Fibroblast of skin of back (primary cell): ENCODE measurements around the gene XRCC6.
"Not testable (repeated sequence)": the region's sequence is repeated elsewhere in the genome, so short reads cannot be mapped to it uniquely, and the experiment has no call there.

Experiments used
- DNase-seq: peaks from one replicate; pipeline ENCODE4 v3.0.0-alpha.2; 2013

Gene XRCC6

DNA sequence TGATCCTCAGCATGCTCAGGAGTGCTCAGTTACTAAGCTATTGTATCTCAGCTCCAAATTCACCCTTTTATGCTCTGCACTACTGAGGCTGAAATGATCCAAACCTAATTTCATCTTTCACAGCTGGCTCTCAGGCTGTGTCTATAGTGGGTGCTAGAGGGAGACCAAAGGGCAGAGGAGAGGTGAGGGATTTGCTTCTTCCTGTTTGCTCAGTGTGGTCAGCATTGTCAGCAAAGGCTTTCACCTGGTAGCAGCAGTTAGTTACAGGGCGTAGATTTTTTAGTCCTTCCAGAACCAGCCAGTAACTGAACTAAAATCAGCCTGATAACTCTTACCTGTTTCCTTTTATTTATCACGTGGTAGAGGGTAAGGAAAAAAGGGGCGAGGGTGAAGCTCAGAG, 33.2 kb downstream of the XRCC6 start:
- no peak for DNase-seq

DNA sequence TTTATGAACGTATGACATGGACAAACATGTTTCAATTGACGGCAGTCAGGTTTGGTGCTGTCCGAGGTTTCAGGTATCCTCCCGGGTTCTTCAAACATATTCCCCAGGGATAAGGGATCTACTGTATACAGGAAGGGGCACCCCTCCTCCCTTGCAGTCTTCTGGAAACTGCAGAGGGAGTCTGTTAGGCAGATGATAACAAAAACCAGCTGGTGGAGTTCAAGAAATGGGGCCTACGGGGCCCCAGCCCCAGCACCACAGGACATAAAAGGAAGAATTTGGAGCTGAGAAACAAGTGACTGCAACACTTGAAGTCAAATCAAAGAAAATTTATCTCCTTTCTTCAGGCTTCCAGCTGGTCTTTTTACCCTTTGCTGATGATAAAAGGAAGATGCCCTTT, 35.5 kb downstream of the XRCC6 start:
- DNase-seq = no peak

DNA sequence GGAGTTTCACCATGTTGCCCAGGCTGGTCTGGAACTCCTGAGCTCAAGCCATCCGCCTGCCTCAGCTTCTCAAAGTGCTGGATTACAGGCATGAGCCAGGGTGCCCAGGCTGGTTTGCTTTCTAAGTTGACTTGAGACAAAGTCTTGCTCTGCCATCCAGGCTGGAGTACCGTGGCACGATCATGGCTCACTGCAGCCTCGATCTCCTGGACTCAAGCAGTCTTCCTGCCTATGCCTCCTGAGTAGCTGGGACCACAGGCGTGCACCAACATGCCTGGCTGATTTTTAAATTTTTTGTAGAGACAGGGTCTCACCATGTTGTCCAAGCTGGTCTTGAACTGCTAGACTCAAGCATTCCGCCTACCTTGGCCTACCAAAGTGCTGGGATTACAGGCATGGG, 36.6 kb downstream of the XRCC6 start:
- no peak for DNase-seq

GRCh38 chr22:41658869-41659268, 37.8 kb downstream of the XRCC6 start:
- no peak for DNase-seq

- no peak for DNase-seq
These were observed 38.8 kb downstream of the XRCC6 start for GRCh38 chr22:41659941-41660340.

- no peak for DNase-seq
These were observed 39.3 kb downstream of the XRCC6 start for GRCh38 chr22:41660416-41660815.

- DNase-seq = no peak
These were observed 40.0 kb downstream of the XRCC6 start for GRCh38 chr22:41661088-41661487.

GRCh38 chr22:41661713-41662112, 40.6 kb downstream of the XRCC6 start:
- no peak for DNase-seq

GRCh38 chr22:41663594-41663993, 42.5 kb downstream of the XRCC6 start:
- not testable (repeated sequence) for DNase-seq

DNA sequence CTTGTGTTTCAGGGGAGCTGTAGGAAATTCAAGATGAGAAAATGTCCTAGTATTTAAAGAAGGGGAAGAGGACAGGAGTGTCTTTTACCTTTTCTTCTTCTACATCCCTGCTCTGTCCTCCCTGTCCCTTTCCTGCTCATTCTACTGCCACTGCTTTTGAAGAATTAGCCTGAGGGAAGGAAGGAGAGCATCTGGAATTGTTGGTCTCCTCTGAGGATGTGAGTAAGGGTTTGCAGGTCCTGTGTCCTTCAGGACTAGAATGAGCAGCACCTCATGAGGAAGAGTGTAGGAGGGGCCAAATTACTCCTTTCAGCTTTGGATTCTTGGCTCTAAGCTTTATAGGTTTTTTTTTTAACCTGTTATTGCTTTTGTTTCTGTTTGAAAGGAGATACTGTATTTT, 43.4 kb downstream of the XRCC6 start:
- no peak for DNase-seq

- no peak for DNase-seq
These were observed 43.9 kb downstream of the XRCC6 start for GRCh38 chr22:41664951-41665350.

- DNase-seq = peak; percentile 92
These were observed 48.1 kb downstream of the XRCC6 start for GRCh38 chr22:41668971-41669911.

GRCh38 chr22:41672096-41672495, 51.0 kb downstream of the XRCC6 start:
- peak; percentile 69 for DNase-seq

DNA sequence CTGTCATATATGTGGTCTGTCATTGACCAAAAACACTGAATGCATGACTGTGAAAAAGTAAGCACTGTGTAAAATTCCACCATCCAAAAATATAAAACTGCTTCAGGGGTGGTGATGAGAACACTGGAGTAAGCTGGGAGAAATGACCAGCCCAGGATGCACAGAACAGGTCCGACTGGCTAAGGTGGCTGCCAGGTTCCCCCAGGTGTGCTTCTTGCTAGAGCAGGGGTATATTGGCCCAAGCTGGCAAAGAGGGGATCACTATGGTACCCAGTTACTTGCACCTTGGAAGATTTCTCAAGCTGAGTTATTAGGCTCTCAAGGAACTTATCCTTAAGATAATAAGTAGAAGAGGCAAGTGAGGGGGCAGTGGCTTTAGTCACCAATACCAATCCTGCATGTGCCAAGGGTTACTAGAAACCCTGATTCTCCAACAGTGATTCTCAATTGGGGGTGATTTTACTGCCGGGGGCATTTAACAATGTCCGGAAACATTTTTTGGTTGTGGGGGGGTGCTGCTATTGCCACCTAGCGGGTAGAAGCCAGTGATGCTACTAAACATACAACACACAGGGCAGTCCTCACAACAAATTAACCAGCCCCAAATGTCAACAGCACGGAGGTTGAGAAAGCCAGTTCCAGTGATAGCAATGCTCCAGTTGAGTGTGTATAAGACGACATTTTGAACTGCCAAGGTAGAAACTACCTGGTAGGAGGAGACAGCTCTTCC, 51.9 kb downstream of the XRCC6 start:
- DNase-seq = no peak

DNA sequence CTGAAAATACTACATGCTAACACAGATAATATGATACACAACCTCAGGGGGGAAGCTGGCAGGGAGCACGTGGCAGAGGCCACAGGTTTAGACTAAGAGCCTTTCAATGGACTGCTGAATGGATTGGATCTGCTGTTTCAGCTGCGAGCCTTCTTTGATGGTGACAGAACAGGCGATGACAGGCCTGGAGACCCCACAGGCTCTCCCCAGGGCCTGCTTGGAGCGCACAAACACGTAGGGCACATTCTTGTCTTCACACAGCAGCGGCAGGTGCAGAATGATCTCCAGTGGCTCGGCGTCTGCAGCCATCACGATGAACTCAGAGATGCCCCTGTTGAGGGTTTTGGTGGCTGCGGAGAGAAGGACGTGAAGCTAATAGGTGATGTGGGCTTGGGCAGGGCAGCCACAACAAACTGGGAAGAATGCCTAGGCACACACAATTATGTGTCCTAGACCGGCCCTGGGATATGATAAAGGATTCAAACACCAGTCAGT, 53.8 kb downstream of the XRCC6 start:
- no peak for DNase-seq

GRCh38 chr22:41676134-41676533, 55.0 kb downstream of the XRCC6 start:
- no peak for DNase-seq

DNA sequence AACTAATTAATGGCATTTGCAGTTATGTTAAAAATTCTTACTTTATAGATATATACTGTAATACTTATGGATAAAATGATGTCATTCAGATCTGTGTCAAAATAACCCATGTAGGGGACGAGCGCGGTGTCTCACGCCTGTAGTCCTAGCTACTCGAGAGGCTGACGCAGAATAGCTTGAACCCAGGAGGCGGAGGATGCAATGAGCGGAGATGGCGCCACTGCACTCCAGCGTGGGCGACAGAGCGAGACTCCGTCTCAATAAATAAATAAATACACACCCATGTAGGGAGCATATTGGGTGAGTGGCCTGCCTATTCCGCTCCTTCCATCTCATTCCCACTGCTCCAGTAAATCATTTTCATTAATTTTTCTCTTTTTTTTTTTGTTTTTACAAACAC, 60.5 kb downstream of the XRCC6 start:
- DNase-seq = no peak

- DNase-seq = peak; percentile 80
These were observed 61.1 kb downstream of the XRCC6 start for GRCh38 chr22:41682033-41682807.

DNA sequence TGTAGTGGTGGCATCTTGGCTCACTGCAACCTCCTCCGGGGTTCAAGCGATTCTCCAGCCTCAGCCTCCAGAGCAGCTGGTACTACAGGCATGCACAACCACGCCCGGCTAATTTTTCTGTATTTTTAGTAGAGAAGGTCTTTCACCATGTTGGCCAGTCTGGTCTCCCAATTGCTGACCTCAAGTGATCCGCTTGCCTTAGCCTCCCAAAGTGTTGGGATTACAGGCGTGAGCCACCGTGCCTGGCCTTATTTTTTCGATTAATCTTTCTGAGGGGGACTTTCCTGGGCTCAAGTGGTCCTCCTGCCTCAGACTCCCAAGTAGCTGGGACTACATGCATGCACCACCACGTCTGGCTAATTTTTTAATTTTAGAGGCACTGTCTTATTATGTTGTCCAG, 62.0 kb downstream of the XRCC6 start:
- DNase-seq = no peak

DNA sequence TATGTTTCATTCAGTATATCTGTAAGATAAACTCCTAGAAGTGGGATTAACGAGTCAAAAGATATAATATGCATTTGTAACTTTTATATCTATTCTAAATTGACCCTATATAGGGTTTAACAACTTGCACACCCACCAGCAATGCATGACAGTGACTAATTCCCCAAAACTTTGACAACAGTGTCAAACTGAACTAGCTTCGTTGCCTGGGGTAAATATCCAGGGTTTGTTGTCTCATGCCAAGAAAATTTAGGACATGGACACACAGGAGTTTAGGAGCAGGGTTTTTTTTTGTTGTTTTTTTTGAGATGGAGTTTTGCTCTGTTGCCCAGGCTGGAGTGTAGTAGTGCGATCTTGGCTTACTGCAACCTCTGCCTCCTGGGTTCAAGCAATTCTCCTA, 62.5 kb downstream of the XRCC6 start:
- DNase-seq = peak; percentile 81

GRCh38 chr22:41684194-41684593, 63.1 kb downstream of the XRCC6 start:
- no peak for DNase-seq

DNA sequence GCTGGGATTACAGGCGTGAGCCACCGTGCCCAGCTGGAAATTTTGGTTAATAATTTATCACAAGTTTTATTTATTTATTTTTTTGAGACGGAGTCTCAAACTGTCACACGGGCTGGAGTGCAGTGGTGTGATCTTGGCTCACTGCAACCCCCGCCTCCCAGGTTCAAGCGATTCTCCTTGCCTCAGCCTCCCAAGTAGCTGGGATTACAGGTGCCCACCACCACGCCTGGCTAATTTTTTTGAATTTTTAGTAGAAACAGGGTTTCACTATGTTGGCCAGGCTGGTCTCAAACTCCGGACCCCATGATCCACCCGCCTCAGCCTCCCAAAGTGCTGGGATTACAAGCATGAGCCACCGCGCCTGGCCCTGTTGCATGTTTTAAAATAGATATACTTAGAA, 65.8 kb downstream of the XRCC6 start:
- DNase-seq = not testable (repeated sequence)

DNA sequence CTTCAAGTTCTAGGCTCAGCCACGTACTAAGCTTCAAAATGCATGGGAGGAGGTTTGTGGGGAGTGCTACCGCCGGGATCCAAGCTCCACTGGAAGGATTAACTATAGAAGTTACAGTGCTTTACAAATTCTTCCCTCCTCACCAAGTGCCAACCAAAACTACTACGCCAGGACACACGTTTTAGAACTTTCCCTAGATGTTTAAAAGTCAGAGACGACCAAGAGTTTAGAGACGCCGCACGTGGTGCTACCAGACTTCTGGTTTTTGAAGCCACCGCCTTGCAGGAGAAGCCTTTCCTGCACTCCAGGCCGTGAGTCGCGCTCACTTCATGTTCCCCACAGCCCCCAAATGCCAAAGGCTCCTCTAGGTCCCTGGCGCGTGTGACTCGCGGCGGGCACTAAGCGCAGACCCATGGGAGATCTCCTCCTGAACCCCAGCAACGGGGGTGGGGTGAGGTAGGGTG, 66.8 kb downstream of the XRCC6 start:
- peak; percentile 27 for DNase-seq
